HL-60 (cell line): ENCODE measurements around the gene DKKL1.

ENCODE experiments used
- POLR2AphosphoS5 ChIP-seq: IDR thresholded peaks from 2 replicates; pipeline ENCODE4 v1.6.1; 2012; ENCODE audit warnings: low read depth
- TF ChIP-seq, protein P1 (sequence below): IDR thresholded peaks from one replicate; pipeline ENCODE4 v1.5.1; 2011; ENCODE audit warnings: low read length, control low read depth, inconsistent platforms; ENCODE audit not compliant: insufficient read depth

- TF ChIP-seq, protein P1, sequence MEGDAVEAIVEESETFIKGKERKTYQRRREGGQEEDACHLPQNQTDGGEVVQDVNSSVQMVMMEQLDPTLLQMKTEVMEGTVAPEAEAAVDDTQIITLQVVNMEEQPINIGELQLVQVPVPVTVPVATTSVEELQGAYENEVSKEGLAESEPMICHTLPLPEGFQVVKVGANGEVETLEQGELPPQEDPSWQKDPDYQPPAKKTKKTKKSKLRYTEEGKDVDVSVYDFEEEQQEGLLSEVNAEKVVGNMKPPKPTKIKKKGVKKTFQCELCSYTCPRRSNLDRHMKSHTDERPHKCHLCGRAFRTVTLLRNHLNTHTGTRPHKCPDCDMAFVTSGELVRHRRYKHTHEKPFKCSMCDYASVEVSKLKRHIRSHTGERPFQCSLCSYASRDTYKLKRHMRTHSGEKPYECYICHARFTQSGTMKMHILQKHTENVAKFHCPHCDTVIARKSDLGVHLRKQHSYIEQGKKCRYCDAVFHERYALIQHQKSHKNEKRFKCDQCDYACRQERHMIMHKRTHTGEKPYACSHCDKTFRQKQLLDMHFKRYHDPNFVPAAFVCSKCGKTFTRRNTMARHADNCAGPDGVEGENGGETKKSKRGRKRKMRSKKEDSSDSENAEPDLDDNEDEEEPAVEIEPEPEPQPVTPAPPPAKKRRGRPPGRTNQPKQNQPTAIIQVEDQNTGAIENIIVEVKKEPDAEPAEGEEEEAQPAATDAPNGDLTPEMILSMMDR, result no peak
- no peak for TF ChIP-seq POLR2AphosphoS5
Measured at GRCh38 chr19:49328741-49329140, 34.9 kb upstream of the DKKL1 start.
